Lung (tissue), 12 donors: ENCODE data around the gene EME1. TPM values are rescaled to one million over a fixed set of nuclear protein-coding genes. Genes with fewer than 3 reads are reported as not detected.

Experiments used
- ATAC-seq: fragments of 200-7000 bp; cut with Tn5 transposase; one replicate; pipeline ENCODE4 v1.9.1; 2020; ENCODE audit warnings: moderate number of reproducible peaks; ENCODE audit not compliant: insufficient read depth, low FRiP score
- DNase-seq, 3 donors: peaks; one replicate each; pipeline ENCODE4 v3.0.0-alpha.2; 2013 to 2017
- H3K27ac ChIP-seq, 2 donors: one replicate each; pipeline ENCODE4 v1.5.1; 2013; ENCODE audit warnings: mild to moderate bottlenecking in 2 of 2, moderate library complexity in 2 of 2, control low read depth in 1 of 2, inconsistent platforms in 1 of 2, low read depth in 1 of 2, low read length in 1 of 2
- H3K27me3 ChIP-seq, 3 donors: one replicate each; pipeline ENCODE4 v1.5.1; 2013; ENCODE audit warnings: low read length in 2 of 3; ENCODE audit not compliant: control insufficient read depth in 3 of 3, insufficient read depth in 3 of 3
- H3K36me3 ChIP-seq, 4 donors: one replicate each; pipeline ENCODE4 v1.5.1; 2013; ENCODE audit warnings: low read length in 4 of 4, mild to moderate bottlenecking in 1 of 4, moderate library complexity in 1 of 4; ENCODE audit not compliant: control insufficient read depth in 4 of 4, insufficient read depth in 4 of 4
- H3K4me1 ChIP-seq, 5 donors: one replicate each; pipeline ENCODE4 v1.5.1; 2013; ENCODE audit warnings: low read length in 5 of 5, mild to moderate bottlenecking in 2 of 5, moderate library complexity in 1 of 5; ENCODE audit not compliant: control insufficient read depth in 5 of 5, insufficient read depth in 5 of 5
- H3K4me3 ChIP-seq: one replicate; pipeline ENCODE4 v1.5.1; 2013; ENCODE audit warnings: mild to moderate bottlenecking, control low read depth, moderate library complexity
- H3K9ac ChIP-seq, 2 donors: one replicate each; pipeline ENCODE4 v1.5.1; 2013; ENCODE audit warnings: low read length in 2 of 2, control low read depth in 1 of 2; ENCODE audit not compliant: insufficient read depth in 1 of 2
- H3K9me3 ChIP-seq, 4 donors: one replicate each; pipeline ENCODE4 v1.5.1; 2013; ENCODE audit warnings: low read length in 3 of 4, mild to moderate bottlenecking in 1 of 4, moderate library complexity in 1 of 4; ENCODE audit not compliant: control insufficient read depth in 4 of 4, insufficient read depth in 3 of 4
- CTCF ChIP-seq: IDR thresholded peaks from 2 replicates; pipeline ENCODE4 v1.5.1; 2012; ENCODE audit warnings: mild to moderate bottlenecking; ENCODE audit errors: control extremely low read depth, extremely low read depth
- WGBS, 2 donors: extraction: QIAGEN DNeasy Blood & Tissue Kit; methylation state at CpG; one replicate each; pipeline ENCODE4 v1.1.7; 2013; 5-methylcytosine and 5-hydroxymethylcytosine counted together
- polyA plus RNA-seq, 2 donors: library from polyadenylated mRNA; stranded (reverse); fragments of 200-250 nt; gene quantifications; one replicate each; pipeline ENCODE4 v1.2.1, GENCODE V29; 2013
- total RNA-seq, 2 donors: library from RNA; depleted of rRNA in 1 of 2; stranded (reverse); fragments of >200 nt in 1 of 2; gene quantifications; one replicate each; pipeline ENCODE4 v1.2.1, GENCODE V29; 2014 to 2021
- donor health status: control.
- donor health status: control.
- donor health status: Bipolar disorder and iron deficiency.
- donor health status: healthy.
- donor health status: DM: yes; HTN: yes; CAD: no.

EME1 gene
- total and polyA plus RNA-seq, 4 donors: 0.55 to 2.8 (median 1.8) TPM

- H3K27me3 ChIP-seq: no peaks in the 10 kb centered on the region
- H3K4me1 ChIP-seq: peaks cover 0 to 16% (median 0%) of the 10 kb centered on the region in 5 donors
- H3K9ac ChIP-seq: no peak overlapping the region
- H3K9me3 ChIP-seq: no peaks in the 10 kb centered on the region
- DNase-seq (no peak), ATAC-seq (no peak)
- peaks cover 0 to 30% (median 9%) of the 10 kb centered on the region in 4 donors for H3K36me3 ChIP-seq
- WGBS, 2 donors: 93 to 98% methylated on average over 2 of the region's 2 CpGs
- H3K4me3 ChIP-seq: no peak overlapping the region
- H3K27ac ChIP-seq: no peak overlapping the region
- TF ChIP-seq CTCF: no peak
These were observed 22.3 kb upstream of the EME1 start for GRCh38 chr17:50350733-50351132.

GRCh38 chr17:50352072-50352692, 20.8 kb upstream of the EME1 start:
- Histone ChIP-seq H3K4me3 (no peak overlapping the region), H3K9me3 (no peaks in the 10 kb centered on the region), H3K36me3 (peaks cover 0 to 45% (median 14%) of the 10 kb centered on the region in 4 donors), H3K9ac (no peak overlapping the region), H3K4me1 (peaks cover 0 to 10% (median 0%) of the 10 kb centered on the region in 5 donors), H3K27ac (no peak overlapping the region), H3K27me3 (no peaks in the 10 kb centered on the region)
- WGBS, 2 donors: 84 to 87% methylated on average over 6 of the region's 6 CpGs
- TF ChIP-seq CTCF: no peak
- DNase-seq: peak in 1 of 3 donors; percentile 17
- no peak for ATAC-seq

GRCh38 chr17:50352693-50353599, 20.1 kb upstream of the EME1 start:
- H3K4me3 ChIP-seq: no peak overlapping the region
- DNase-seq: no peak
- no peak for TF ChIP-seq CTCF
- no peak overlapping the region for H3K27ac ChIP-seq
- H3K36me3 ChIP-seq: peaks cover 0 to 49% (median 18%) of the 10 kb centered on the region in 4 donors
- ATAC-seq: no peak
- WGBS, 2 donors: 94 to 97% methylated on average over 20 to 21 of the region's 21 CpGs
- H3K9ac ChIP-seq: no peak overlapping the region
- peaks cover 0 to 3% (median 0%) of the 10 kb centered on the region in 5 donors for H3K4me1 ChIP-seq
- no peaks in the 10 kb centered on the region for H3K27me3 ChIP-seq
- H3K9me3 ChIP-seq: no peaks in the 10 kb centered on the region
